GM18870 (cell line): ENCODE measurements around the gene CMAS.

ENCODE experiments used
- ATAC-seq: cut with Tn5 transposase; IDR thresholded peaks from one replicate; pipeline ENCODE4 v1.9.1; 2021; ENCODE audit warnings: moderate library complexity; ENCODE audit not compliant: unreplicated experiment

Gene CMAS

GRCh38 chr12:22105542-22105941, 59.5 kb downstream of the CMAS start:
- no peak for ATAC-seq

- no peak for ATAC-seq
Observed at GRCh38 chr12:22110176-22110575, 64.2 kb downstream of the CMAS start.
